ENCODE measurements around the gene TMEM132D. TPM values are rescaled to one million over a fixed set of nuclear protein-coding genes. Genes with fewer than 3 reads are reported as not detected.

Gene TMEM132D
- total RNA-seq, 1 donor from 2014 or later = 15.2 TPM

- H3K4me3 Mint-ChIP-seq (ENCODE audit: unreplicated experiment) = no peak overlapping the region
- peak overlapping the region; percentile 73 for H3K27ac Mint-ChIP-seq (ENCODE audit: unreplicated experiment)
- peaks cover 9% of the 10 kb centered on the region for H3K4me1 Mint-ChIP-seq (ENCODE audit: unreplicated experiment)
- H3K9me3 Mint-ChIP-seq (ENCODE audit: unreplicated experiment) = peaks cover 10% of the 10 kb centered on the region
- DNase-seq (ENCODE audit: extremely low spot score, unreplicated experiment) = no peak
- H3K36me3 Mint-ChIP-seq (ENCODE audit: unreplicated experiment) = peaks cover 1% of the 10 kb centered on the region
- TF ChIP-seq CTCF (IDR thresholded peaks at IDR 0.05) = no peak
- no peaks in the 10 kb centered on the region for H3K27me3 Mint-ChIP-seq (ENCODE audit: unreplicated experiment)
Measured at GRCh38 chr12:129373746-129374145, 530.1 kb downstream of the TMEM132D start.

DNA sequence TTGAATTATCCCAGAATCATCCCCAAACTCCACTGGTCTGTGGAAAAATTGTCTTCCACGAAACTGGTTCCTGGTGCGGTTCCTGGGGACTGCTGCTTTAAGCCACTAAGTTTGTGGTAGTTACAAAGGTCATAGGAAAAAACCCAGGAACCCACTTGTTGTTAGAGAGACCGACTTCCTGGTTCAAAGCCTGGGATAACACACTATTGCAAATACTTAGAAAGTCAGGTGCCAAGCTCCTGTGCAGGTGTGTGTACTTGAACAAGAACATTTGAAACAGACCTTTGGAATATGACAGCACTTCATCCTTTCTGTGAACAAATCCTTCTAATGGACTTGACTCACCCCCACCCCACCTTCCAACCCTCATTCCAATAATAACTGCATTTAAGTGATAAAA, 530.9 kb downstream of the TMEM132D start:
- H3K4me3 Mint-ChIP-seq (ENCODE audit: unreplicated experiment) = no peak overlapping the region
- no peak overlapping the region for H3K27ac Mint-ChIP-seq (ENCODE audit: unreplicated experiment)
- no peak for TF ChIP-seq CTCF (IDR thresholded peaks at IDR 0.05)
- no peaks in the 10 kb centered on the region for H3K27me3 Mint-ChIP-seq (ENCODE audit: unreplicated experiment)
- peaks cover 1% of the 10 kb centered on the region for H3K36me3 Mint-ChIP-seq (ENCODE audit: unreplicated experiment)
- H3K9me3 Mint-ChIP-seq (ENCODE audit: unreplicated experiment) = peaks cover 12% of the 10 kb centered on the region
- DNase-seq (ENCODE audit: extremely low spot score, unreplicated experiment) = no peak
- H3K4me1 Mint-ChIP-seq (ENCODE audit: unreplicated experiment) = peaks cover 9% of the 10 kb centered on the region

GRCh38 chr12:129372348-129372747, 531.5 kb downstream of the TMEM132D start:
- peaks cover 9% of the 10 kb centered on the region for H3K4me1 Mint-ChIP-seq (ENCODE audit: unreplicated experiment)
- H3K36me3 Mint-ChIP-seq (ENCODE audit: unreplicated experiment) = peaks cover 1% of the 10 kb centered on the region
- TF ChIP-seq CTCF (IDR thresholded peaks at IDR 0.05) = no peak
- no peak overlapping the region for H3K27ac Mint-ChIP-seq (ENCODE audit: unreplicated experiment)
- peaks cover 10% of the 10 kb centered on the region for H3K9me3 Mint-ChIP-seq (ENCODE audit: unreplicated experiment)
- H3K27me3 Mint-ChIP-seq (ENCODE audit: unreplicated experiment) = no peaks in the 10 kb centered on the region
- no peak overlapping the region for H3K4me3 Mint-ChIP-seq (ENCODE audit: unreplicated experiment)
- DNase-seq (ENCODE audit: extremely low spot score, unreplicated experiment) = no peak

GRCh38 chr12:129371268-129371667, 532.6 kb downstream of the TMEM132D start:
- H3K36me3 Mint-ChIP-seq (ENCODE audit: unreplicated experiment) = no peaks in the 10 kb centered on the region
- H3K9me3 Mint-ChIP-seq (ENCODE audit: unreplicated experiment) = peaks cover 9% of the 10 kb centered on the region
- no peak for TF ChIP-seq CTCF (IDR thresholded peaks at IDR 0.05)
- peaks cover 9% of the 10 kb centered on the region for H3K4me1 Mint-ChIP-seq (ENCODE audit: unreplicated experiment)
- no peaks in the 10 kb centered on the region for H3K27me3 Mint-ChIP-seq (ENCODE audit: unreplicated experiment)
- H3K27ac Mint-ChIP-seq (ENCODE audit: unreplicated experiment) = no peak overlapping the region
- DNase-seq (ENCODE audit: extremely low spot score, unreplicated experiment) = no peak
- no peak overlapping the region for H3K4me3 Mint-ChIP-seq (ENCODE audit: unreplicated experiment)

GRCh38 chr12:129366656-129367055, 537.2 kb downstream of the TMEM132D start:
- H3K4me3 Mint-ChIP-seq (ENCODE audit: unreplicated experiment) = no peak overlapping the region
- H3K27me3 Mint-ChIP-seq (ENCODE audit: unreplicated experiment) = no peaks in the 10 kb centered on the region
- peaks cover 1% of the 10 kb centered on the region for H3K4me1 Mint-ChIP-seq (ENCODE audit: unreplicated experiment)
- TF ChIP-seq CTCF (IDR thresholded peaks at IDR 0.05) = no peak
- DNase-seq (ENCODE audit: extremely low spot score, unreplicated experiment) = no peak
- H3K27ac Mint-ChIP-seq (ENCODE audit: unreplicated experiment) = no peak overlapping the region
- peaks cover 18% of the 10 kb centered on the region for H3K9me3 Mint-ChIP-seq (ENCODE audit: unreplicated experiment)
- no peaks in the 10 kb centered on the region for H3K36me3 Mint-ChIP-seq (ENCODE audit: unreplicated experiment)
